ENCODE results near the gene TMEM260.
"Not testable (repeated sequence)": the region's sequence is repeated elsewhere in the genome, so short reads cannot be mapped to it uniquely, and the experiment has no call there.

Gene TMEM260

DNA sequence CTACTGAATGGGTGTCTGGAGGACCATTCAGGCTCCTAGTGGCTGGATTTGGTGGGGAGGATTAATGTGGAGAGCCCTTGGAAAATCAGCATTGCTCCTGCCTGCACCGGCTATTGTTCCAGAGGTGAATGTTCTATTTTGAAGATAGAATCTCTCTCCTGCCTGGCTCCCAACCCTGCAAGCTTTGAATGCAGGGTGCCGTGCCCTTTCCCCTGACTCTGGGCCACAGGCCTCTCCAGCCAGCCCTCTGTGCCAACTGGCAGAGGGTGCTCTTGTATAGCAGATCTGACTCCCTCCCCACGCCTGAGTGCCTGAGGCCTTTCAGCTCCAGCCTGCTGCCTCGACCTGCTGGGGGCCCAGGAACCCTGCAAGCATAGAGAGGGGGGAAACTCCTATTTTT lies 106.8 kb downstream of the TMEM260 start:
- DNase-seq: no peak

DNA sequence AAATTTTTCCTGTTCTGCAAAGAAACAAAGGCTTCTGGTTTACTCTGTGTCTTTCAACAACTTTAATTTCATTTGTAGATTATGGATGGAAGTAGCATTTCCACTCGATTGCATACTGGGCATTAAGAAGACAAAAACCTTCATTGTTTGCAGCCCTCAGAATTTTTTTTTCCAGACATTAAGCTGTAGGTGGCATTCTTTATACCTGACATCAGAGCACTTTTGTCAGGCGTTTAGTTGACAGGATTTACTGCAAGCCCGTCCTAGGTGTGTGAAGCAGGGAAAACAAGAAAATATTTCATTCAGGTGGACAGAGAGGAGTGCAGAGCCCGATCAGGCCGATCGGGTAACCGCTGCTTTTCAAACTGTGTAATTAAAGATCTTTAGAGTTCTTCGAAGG lies 107.5 kb downstream of the TMEM260 start:
- no peak for DNase-seq

DNA sequence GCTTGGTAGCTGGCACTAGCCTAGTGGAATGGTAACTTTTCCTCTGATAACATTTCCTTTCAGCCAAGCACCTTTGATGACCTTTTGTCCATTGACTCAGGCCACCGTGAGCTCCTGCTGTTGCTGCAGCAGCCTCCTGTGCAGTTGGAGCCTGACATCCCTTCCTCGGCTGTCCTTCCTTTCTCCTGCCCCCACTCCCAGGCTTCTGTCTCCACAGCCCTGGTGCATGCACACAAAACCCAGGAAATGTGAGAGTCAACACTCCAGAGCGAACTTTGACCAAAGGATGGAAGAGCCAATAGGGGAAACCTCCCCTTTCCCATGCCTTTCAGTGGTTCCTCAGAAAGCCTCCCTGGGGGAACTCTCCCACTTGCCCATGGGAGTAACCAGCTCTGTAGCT lies 115.0 kb downstream of the TMEM260 start:
- DNase-seq: no peak

DNA sequence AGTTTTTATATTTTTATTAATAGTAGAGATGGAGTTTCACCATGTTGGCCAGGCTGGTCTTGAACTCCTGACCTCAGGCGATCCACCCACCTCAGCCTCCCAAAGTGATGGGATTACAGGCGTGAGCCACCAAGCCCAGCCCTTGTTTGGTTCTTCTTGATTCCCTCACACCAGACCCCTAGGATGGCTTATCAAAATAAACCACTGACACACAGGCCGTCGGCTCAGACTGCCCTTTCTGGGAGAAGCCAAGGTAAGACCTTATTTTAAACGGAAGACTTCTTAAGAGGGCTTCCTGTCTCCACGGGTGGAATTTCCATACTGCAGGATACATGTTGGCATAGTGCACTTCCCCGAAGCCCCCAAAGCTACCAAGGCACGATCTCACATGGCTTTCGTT lies 115.6 kb downstream of the TMEM260 start:
- DNase-seq: not testable (repeated sequence)
